PC-3 (cell line): ENCODE results near the gene MGMT. TPM values are rescaled to one million over a fixed set of nuclear protein-coding genes. Genes with fewer than 3 reads are reported as not detected.

Source experiments
- ATAC-seq: fragments of 200-7000 bp; cut with Tn5 transposase; 2 replicates; pipeline ENCODE4 v1.9.1; 2020; ENCODE audit warnings: mild to moderate bottlenecking, moderate library complexity
- BruUV-seq: library from RNA; stranded (reverse); fragments of 400-500 nt; replicated peaks from 2 replicates; lab custom pipeline; 2021; lab: Mats Ljungman, UMichigan
- CTCF ChIA-PET: fragments of 300-600 bp; sonication (Branson Sonifier 250); formaldehyde crosslinking; loops from one replicate; lab custom pipeline; 2022; ENCODE audit warnings: antibody characterized with exemption; lab: Charles Lee
- POLR2A ChIA-PET: fragments of 300-600 bp; sonication (Branson Sonifier 250); formaldehyde crosslinking; loops from one replicate; lab custom pipeline; 2022; ENCODE audit warnings: antibody characterized with exemption; ENCODE audit not compliant: unreplicated experiment; lab: Charles Lee
- DNase-seq: peaks from one replicate; pipeline ENCODE4 v3.0.0-alpha.2; 2015
- H2AFZ ChIP-seq: fragments of 300-600 bp; sonication (generic); 2 replicates; pipeline ENCODE4 v1.6.0; 2016; ENCODE audit warnings: antibody characterized with exemption, low read length
- H3F3A ChIP-seq: fragments of 300-600 bp; sonication (generic); one replicate; pipeline ENCODE4 v1.6.0; 2017; ENCODE audit warnings: antibody characterized with exemption, low read length, control low read depth, mild to moderate bottlenecking; ENCODE audit not compliant: unreplicated experiment
- H3K27ac ChIP-seq: fragments of 300-600 bp; sonication (generic); 2 replicates; pipeline ENCODE4 v1.5.1; 2016; ENCODE audit warnings: mild to moderate bottlenecking, low read length
- H3K27me3 ChIP-seq: fragments of 300-600 bp; sonication (generic); 2 replicates; pipeline ENCODE4 v1.6.1; 2016; ENCODE audit warnings: low read length, mixed read lengths
- H3K36me3 ChIP-seq: fragments of 300-600 bp; sonication (generic); 2 replicates; pipeline ENCODE4 v1.6.1; 2016; ENCODE audit warnings: low read depth, mixed run types, low read length, mixed read lengths
- H3K4me1 ChIP-seq: fragments of 300-600 bp; sonication (generic); 2 replicates; pipeline ENCODE4 v1.5.1; 2016; ENCODE audit warnings: low read length; ENCODE audit not compliant: insufficient read depth
- H3K4me2 ChIP-seq: fragments of 300-600 bp; sonication (generic); 2 replicates; pipeline ENCODE4 v1.6.0; 2016; ENCODE audit warnings: low read length
- H3K4me3 ChIP-seq: fragments of 300-600 bp; sonication (generic); 2 replicates; pipeline ENCODE4 v1.5.1; 2016; ENCODE audit warnings: mild to moderate bottlenecking, low read length, mixed read lengths
- H3K79me2 ChIP-seq: fragments of 300-600 bp; sonication (generic); 2 replicates; pipeline ENCODE4 v1.6.1; 2017; ENCODE audit warnings: low read length, mixed read lengths
- H3K9ac ChIP-seq: fragments of 300-600 bp; sonication (generic); 2 replicates; pipeline ENCODE4 v1.6.0; 2016; ENCODE audit warnings: mild to moderate bottlenecking, low read length
- H3K9me2 ChIP-seq: fragments of 300-600 bp; sonication (generic); replicated peaks from 2 replicates; pipeline ENCODE4 v1.6.1; 2016; ENCODE audit warnings: mixed run types, low read length, mixed read lengths
- H3K9me3 ChIP-seq: fragments of 300-600 bp; sonication (generic); 2 replicates; pipeline ENCODE4 v1.6.1; 2016; ENCODE audit warnings: low read length, mixed read lengths
- H4K20me1 ChIP-seq: fragments of 300-600 bp; sonication (generic); 2 replicates; pipeline ENCODE4 v1.6.1; 2016; ENCODE audit warnings: low read length, mixed read lengths
- CTCF ChIP-seq: fragments of 300-600 bp; sonication (generic); conservative IDR thresholded peaks from 2 replicates; pipeline ENCODE4 v1.5.1; 2017; ENCODE audit warnings: antibody characterized with exemption, low read depth, mild to moderate bottlenecking, low read length
- EZH2 ChIP-seq: fragments of 300-600 bp; sonication (generic); IDR thresholded peaks from one replicate; pipeline ENCODE4 v1.6.1; 2017; ENCODE audit warnings: antibody characterized with exemption, mild to moderate bottlenecking, low read length; ENCODE audit not compliant: unreplicated experiment
- EZH2phosphoT487 ChIP-seq: fragments of 300-600 bp; sonication (generic); IDR thresholded peaks from 2 replicates; pipeline ENCODE4 v1.6.1; 2018; ENCODE audit warnings: mild to moderate bottlenecking, antibody characterized with exemption, low read length, borderline replicate concordance
- intact Hi-C: fragments of 100-400 bp; cut with micrococcal nuclease; formaldehyde crosslinking; loops from 2 replicates; pipeline ENCODE4 v1.9.0; 2023
- total RNA-seq: library from RNA; depleted of rRNA; stranded (reverse); fragments of >200 nt; gene quantifications from 2 replicates; pipeline ENCODE4 v1.2.3, GENCODE V29; 2014

Gene MGMT
- total RNA-seq, 1 experiment from 2014 or later = 19.8 TPM

DNA sequence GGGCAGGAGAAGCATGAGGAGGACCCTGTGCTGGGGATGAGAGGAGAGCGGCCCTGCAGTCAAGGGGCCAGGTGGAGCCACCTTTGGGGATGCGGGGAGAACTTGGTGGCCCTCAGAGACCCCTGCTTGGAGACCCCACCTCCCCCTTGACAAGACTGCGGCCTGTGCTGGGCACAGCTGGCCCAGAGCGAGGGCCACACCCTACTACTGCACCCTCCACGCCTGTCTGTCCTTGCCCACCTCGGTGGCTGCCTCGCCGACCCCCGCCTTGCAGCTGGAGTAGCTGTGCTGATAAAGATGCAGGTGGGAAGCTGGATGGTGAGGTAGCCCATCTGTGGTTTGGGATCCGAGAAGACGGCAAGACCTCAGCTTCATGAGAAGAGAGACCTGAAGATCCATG lies 186.8 kb downstream of the MGMT start:
- Histone ChIP-seq H3F3A (no peaks in the 10 kb centered on the region), H3K4me3 (no peak overlapping the region), H3K9me3 (no peaks in the 10 kb centered on the region), H2AFZ (no peak overlapping the region), H3K27ac (no peak overlapping the region), H3K9ac (no peak overlapping the region), H3K4me1 (no peaks in the 10 kb centered on the region), H3K4me2 (no peak overlapping the region), H3K36me3 (no peaks in the 10 kb centered on the region; the same call in 1 of the 2 replicates), H3K27me3 (no peaks in the 10 kb centered on the region), H4K20me1 (no peaks in the 10 kb centered on the region), H3K9me2 (no peaks in the 10 kb centered on the region), H3K79me2 (no peaks in the 10 kb centered on the region)
- intact Hi-C loops = no loop called here
- no peak for TF ChIP-seq CTCF
- TF ChIP-seq EZH2 = no peak
- no peak for TF ChIP-seq EZH2phosphoT487
- ChIA-PET CTCF (no interaction called here), POLR2A (no interaction called here)
- no peak for ATAC-seq
- DNase-seq = no peak
- BruUV-seq = no TSS peak

- Histone ChIP-seq H3K9ac (no peak overlapping the region), H4K20me1 (no peaks in the 10 kb centered on the region), H3K4me1 (no peaks in the 10 kb centered on the region), H3K4me2 (no peak overlapping the region), H3F3A (no peaks in the 10 kb centered on the region), H3K9me3 (no peaks in the 10 kb centered on the region), H3K27ac (no peak overlapping the region), H2AFZ (no peak overlapping the region), H3K4me3 (no peak overlapping the region), H3K27me3 (no peaks in the 10 kb centered on the region), H3K79me2 (no peaks in the 10 kb centered on the region), H3K36me3 (no peaks in the 10 kb centered on the region; the same call in 1 of the 2 replicates), H3K9me2 (no peaks in the 10 kb centered on the region)
- CTCF ChIA-PET = no interaction called here
- intact Hi-C loops = no loop called here
- TF ChIP-seq EZH2phosphoT487 (no peak), CTCF (no peak), EZH2 (no peak)
- DNase-seq = no peak
- BruUV-seq = no TSS peak
- POLR2A ChIA-PET = no interaction called here
- ATAC-seq = no peak
These were observed 187.4 kb downstream of the MGMT start for GRCh38 chr10:129654461-129654860.

GRCh38 chr10:129655007-129655678 lies 188.1 kb downstream of the MGMT start:
- Histone ChIP-seq H3K27ac (no peak overlapping the region), H3K27me3 (no peaks in the 10 kb centered on the region), H3F3A (no peaks in the 10 kb centered on the region), H3K36me3 (no peaks in the 10 kb centered on the region; the same call in 1 of the 2 replicates), H3K4me2 (no peak overlapping the region), H3K4me3 (no peak overlapping the region), H3K79me2 (no peaks in the 10 kb centered on the region), H3K9ac (no peak overlapping the region), H3K9me3 (no peaks in the 10 kb centered on the region), H2AFZ (no peak overlapping the region), H3K9me2 (no peaks in the 10 kb centered on the region), H3K4me1 (no peaks in the 10 kb centered on the region), H4K20me1 (no peaks in the 10 kb centered on the region)
- no peak for DNase-seq
- ChIA-PET POLR2A (no interaction called here), CTCF (no interaction called here)
- intact Hi-C loops = no loop called here
- no TSS peak for BruUV-seq
- TF ChIP-seq EZH2phosphoT487 (no peak), CTCF (no peak), EZH2 (no peak)
- no peak for ATAC-seq
